PC-9 (cell line): ENCODE measurements around the gene PDE6C. TPM values are rescaled to one million over a fixed set of nuclear protein-coding genes. Genes with fewer than 3 reads are reported as not detected.

Experiments
- BruUV-seq: library from RNA; stranded (reverse); fragments of 400-500 nt; replicated peaks from 2 replicates; lab custom pipeline; 2021; lab: Mats Ljungman, UMichigan
- CTCF ChIA-PET: fragments of 300-600 bp; sonication (Branson Sonifier 250); formaldehyde crosslinking; loops from one replicate; lab custom pipeline; 2022; ENCODE audit warnings: antibody characterized with exemption; lab: Charles Lee
- POLR2A ChIA-PET: fragments of 300-600 bp; sonication (Branson Sonifier 250); formaldehyde crosslinking; loops from one replicate; lab custom pipeline; 2022; ENCODE audit warnings: antibody characterized with exemption; ENCODE audit not compliant: unreplicated experiment; lab: Charles Lee
- DNase-seq, 2 experiments: peaks; one replicate each; pipeline versions ENCODE4 v3.0.0 to v3.0.0-alpha.2; 2015 to 2022; ENCODE audit warnings: mixed read lengths in 1 of 2
- H2AFZ ChIP-seq: fragments of 200-600 bp; sonication (generic); 2 replicates; pipeline ENCODE4 v1.8.1; 2017; ENCODE audit warnings: antibody characterized with exemption
- H3F3A ChIP-seq: fragments of 200-600 bp; sonication (generic); 2 replicates; pipeline ENCODE4 v1.8.1; 2017; ENCODE audit warnings: antibody characterized with exemption, mild to moderate bottlenecking, low read depth; ENCODE audit not compliant: insufficient read depth
- H3K27ac ChIP-seq: fragments of 200-600 bp; sonication (generic); 2 replicates; pipeline ENCODE4 v1.6.1; 2016; ENCODE audit warnings: mixed run types
- H3K27me3 ChIP-seq: fragments of 200-600 bp; sonication (generic); 2 replicates; pipeline ENCODE4 v1.6.1; 2016; ENCODE audit warnings: low read depth, mixed run types; ENCODE audit not compliant: insufficient read depth
- H3K36me3 ChIP-seq: fragments of 200-600 bp; sonication (generic); 2 replicates; pipeline ENCODE4 v1.6.1; 2016; ENCODE audit warnings: low read depth, mixed run types
- H3K4me1 ChIP-seq: fragments of 200-600 bp; sonication (generic); replicated peaks from 2 replicates; pipeline ENCODE4 v1.6.1; 2016; ENCODE audit warnings: mixed run types; ENCODE audit not compliant: insufficient read depth
- H3K4me2 ChIP-seq: fragments of 200-600 bp; sonication (generic); 2 replicates; pipeline ENCODE4 v1.6.1; 2017; ENCODE audit warnings: mixed run types
- H3K4me3 ChIP-seq: fragments of 200-600 bp; sonication (generic); 2 replicates; pipeline ENCODE4 v1.6.1; 2016; ENCODE audit warnings: mixed run types
- H3K79me2 ChIP-seq: fragments of 200-600 bp; sonication (generic); 2 replicates; pipeline ENCODE4 v1.6.1; 2017; ENCODE audit warnings: low read depth, mixed run types
- H3K9me2 ChIP-seq: fragments of 200-600 bp; sonication (generic); 2 replicates; pipeline ENCODE4 v1.8.1; 2017; ENCODE audit warnings: mild to moderate bottlenecking; ENCODE audit not compliant: insufficient read depth
- H3K9me3 ChIP-seq: fragments of 200-600 bp; sonication (generic); 2 replicates; pipeline ENCODE4 v1.8.1; 2016; ENCODE audit warnings: low read depth; ENCODE audit not compliant: insufficient read depth
- H4K20me1 ChIP-seq: fragments of 200-600 bp; sonication (generic); 2 replicates; pipeline ENCODE4 v1.8.1; 2017; ENCODE audit not compliant: insufficient read depth
- CTCF ChIP-seq: fragments of 200-600 bp; sonication (generic); conservative IDR thresholded peaks from 2 replicates; pipeline ENCODE4 v1.6.1; 2017; ENCODE audit warnings: mixed run types, antibody characterized with exemption, mild to moderate bottlenecking, moderate library complexity
- EZH2 ChIP-seq: fragments of 200-600 bp; sonication (generic); IDR thresholded peaks from 2 replicates; pipeline ENCODE4 v1.8.0; 2017; ENCODE audit warnings: antibody characterized with exemption, low read depth
- intact Hi-C: fragments of 100-400 bp; cut with micrococcal nuclease; formaldehyde crosslinking; loops from one replicate; pipeline ENCODE4 v1.10.0; 2022; ENCODE audit not compliant: unreplicated experiment
- total RNA-seq: library from RNA; stranded (reverse); gene quantifications from 2 replicates; pipeline ENCODE4 v1.2.3, GENCODE V29; 2021

The PDE6C gene
- total RNA-seq, 1 experiment from 2014 or later = not detected

GRCh38 chr10:93572606-93573005 lies 39.7 kb upstream of the PDE6C start:
- TF ChIP-seq EZH2 = no peak
- no peak for TF ChIP-seq CTCF
- Histone ChIP-seq H3K9me3 (no peaks in the 10 kb centered on the region), H3K4me2 (no peak overlapping the region), H3K79me2 (peaks cover 12% of the 10 kb centered on the region), H3K27ac (no peak overlapping the region), H2AFZ (no peak overlapping the region), H3K4me3 (no peak overlapping the region), H3K27me3 (no peaks in the 10 kb centered on the region), H4K20me1 (no peaks in the 10 kb centered on the region), H3K4me1 (peaks cover 29% of the 10 kb centered on the region), H3F3A (no peaks in the 10 kb centered on the region), H3K9me2 (no peaks in the 10 kb centered on the region), H3K36me3 (no peaks in the 10 kb centered on the region)
- no peak for DNase-seq
- ChIA-PET POLR2A (no interaction called here), CTCF (no interaction called here)
- no TSS peak for BruUV-seq
- intact Hi-C loops = no loop called here

- POLR2A ChIA-PET = no interaction called here
- H3K79me2 ChIP-seq = peaks cover 5% of the 10 kb centered on the region; the same call in 1 of the 2 replicates
- H4K20me1 ChIP-seq = no peaks in the 10 kb centered on the region
- H3K9me3 ChIP-seq = no peaks in the 10 kb centered on the region
- CTCF ChIA-PET = no interaction called here
- peaks cover 34% of the 10 kb centered on the region for H3K4me1 ChIP-seq
- no peaks in the 10 kb centered on the region for H3F3A ChIP-seq
- no peak for TF ChIP-seq EZH2
- no peak for TF ChIP-seq CTCF
- no peak overlapping the region for H3K27ac ChIP-seq
- no peak for DNase-seq
- H3K9me2 ChIP-seq = no peaks in the 10 kb centered on the region
- H3K4me2 ChIP-seq = no peak overlapping the region
- H3K36me3 ChIP-seq = no peaks in the 10 kb centered on the region
- H3K27me3 ChIP-seq = no peaks in the 10 kb centered on the region
- no TSS peak for BruUV-seq
- no peak overlapping the region for H3K4me3 ChIP-seq
- no peak overlapping the region for H2AFZ ChIP-seq
- intact Hi-C loops = no loop called here
Observed at GRCh38 chr10:93573051-93573909, 39.1 kb upstream of the PDE6C start.

- DNase-seq = no peak
- ChIA-PET POLR2A (no interaction called here), CTCF (no interaction called here)
- no peak overlapping the region for H2AFZ ChIP-seq
- no peak overlapping the region for H3K4me3 ChIP-seq
- H4K20me1 ChIP-seq = no peaks in the 10 kb centered on the region
- intact Hi-C loops = no loop called here
- no peak overlapping the region for H3K27ac ChIP-seq
- no peaks in the 10 kb centered on the region for H3K27me3 ChIP-seq
- BruUV-seq = no TSS peak
- H3K36me3 ChIP-seq = no peaks in the 10 kb centered on the region
- H3K4me1 ChIP-seq = peaks cover 34% of the 10 kb centered on the region
- no peak overlapping the region for H3K4me2 ChIP-seq
- no peak for TF ChIP-seq CTCF
- no peak for TF ChIP-seq EZH2
- no peaks in the 10 kb centered on the region for H3K9me2 ChIP-seq
- peaks cover 5% of the 10 kb centered on the region; the same call in 1 of the 2 replicates for H3F3A ChIP-seq
- no peaks in the 10 kb centered on the region for H3K9me3 ChIP-seq
- H3K79me2 ChIP-seq = peaks cover 1% of the 10 kb centered on the region; the same call in 1 of the 2 replicates
Observed at GRCh38 chr10:93573924-93574323, 38.4 kb upstream of the PDE6C start.
